Gastrocnemius medialis (tissue), 4 donors: ENCODE results near the gene SYNJ2BP. TPM values are rescaled to one million over a fixed set of nuclear protein-coding genes. Genes with fewer than 3 reads are reported as not detected.
A peak's percentile ranks its signal among the peaks of the same experiment; 100 is the strongest.
"Not testable (repeated sequence)": the region's sequence is repeated elsewhere in the genome, so short reads cannot be mapped to it uniquely, and the experiment has no call there.

Source experiments
- ATAC-seq, 2 donors: fragments of 150-250 bp; one replicate each; pipeline ENCODE4 v1.9.1; 2016
- DNase-seq, 2 donors: peaks; one replicate each; pipeline ENCODE4 v3.0.0-alpha.2; 2019
- H3K27ac ChIP-seq, 4 donors: fragments of 200-600 bp; sonication (generic); 1 replicate in 1 of 4; 2 replicates in 3 of 4; pipeline ENCODE4 v1.5.1; 2016 to 2018; ENCODE audit warnings: mild to moderate bottlenecking in 2 of 4, moderate library complexity in 1 of 4
- H3K27me3 ChIP-seq, 3 donors: fragments of 200-600 bp; sonication (generic) in 2 of 3; 1 replicate in 1 of 3; 2 replicates in 2 of 3; pipeline versions ENCODE4 v1.5.1 to v1.6.0; 2016 to 2019; ENCODE audit warnings: mild to moderate bottlenecking in 1 of 3, moderate library complexity in 1 of 3
- H3K36me3 ChIP-seq, 2 donors: fragments of 200-600 bp; sonication (generic) in 1 of 2; one replicate each; pipeline ENCODE4 v1.5.1; 2017 to 2018
- H3K4me1 ChIP-seq, 2 donors: fragments of 200-600 bp; sonication (generic) in 1 of 2; one replicate each; pipeline ENCODE4 v1.5.1; 2016 to 2017; ENCODE audit warnings: mild to moderate bottlenecking in 2 of 2
- H3K4me3 ChIP-seq, 4 donors: fragments of 200-600 bp; sonication (generic) in 3 of 4; 1 replicate in 1 of 4; 2 replicates in 3 of 4; pipeline ENCODE4 v1.5.1; 2016 to 2019; ENCODE audit warnings: mild to moderate bottlenecking in 2 of 4
- H3K9me3 ChIP-seq, 3 donors: fragments of 200-600 bp; sonication (generic) in 2 of 3; 1 replicate in 1 of 3; 2 replicates in 2 of 3; pipeline ENCODE4 v1.5.1; 2016 to 2019
- POLR2A ChIP-seq, 2 donors: fragments of 450-650 bp; IDR thresholded peaks; one replicate each; pipeline ENCODE4 v1.6.1; 2017; ENCODE audit warnings: antibody characterized with exemption in 2 of 2, mild to moderate bottlenecking in 2 of 2, moderate library complexity in 2 of 2
- in situ Hi-C, 4 donors: fragments of 200-750 bp; cut with MboI; loops; one replicate each; pipeline versions ENCODE4 v1.15.0 to v1.8.0; 2017; ENCODE audit warnings: low sequenced_read_pairs in 4 of 4
- intact Hi-C: fragments of 100-400 bp; cut with DNase I; formaldehyde crosslinking; loops from one replicate; pipeline ENCODE4 v1.15.1; 2023; ENCODE audit warnings: low total_unique reads
- total RNA-seq, 4 donors: library from RNA; depleted of rRNA; stranded (reverse); fragments of >200 nt; gene quantifications; one replicate each; pipeline versions ENCODE4 v1.1.0 to v1.2.3, GENCODE V29; 2016
- TF ChIP-seq, protein P1 (sequence below), 5 experiments: fragments of 450-650 bp in 3 of 5; fragments of 200-600 bp in 2 of 5; sonication (generic) in 2 of 5; IDR thresholded peaks in 4 of 5; conservative IDR thresholded peaks in 1 of 5; 1 replicate in 4 of 5; 2 replicates in 1 of 5; pipeline ENCODE4 v1.5.1; 2016 to 2019; ENCODE audit warnings: antibody characterized with exemption in 5 of 5, mild to moderate bottlenecking in 3 of 5, moderate library complexity in 3 of 5

SYNJ2BP gene
- total RNA-seq, 4 donors from 2014 or later: 21.2 to 34.1 (median 27.1) TPM

DNA sequence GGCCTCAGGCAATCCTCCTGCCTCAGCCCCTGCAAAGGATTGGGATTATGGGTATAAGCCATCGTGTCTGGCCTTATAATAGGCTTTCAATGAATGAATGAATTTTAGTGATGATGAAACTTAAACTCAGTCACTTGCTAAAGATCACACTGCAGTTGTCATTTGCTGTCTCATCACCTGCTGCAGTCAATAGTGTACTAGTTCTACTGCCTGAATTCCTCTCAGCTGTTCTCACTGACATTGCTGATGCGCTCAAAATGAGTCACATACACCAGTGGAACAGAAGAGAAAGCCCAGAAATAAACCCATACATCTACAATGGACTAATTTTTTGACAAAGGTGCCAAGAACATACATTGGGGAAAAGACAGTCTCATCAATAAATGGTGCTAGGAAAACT, 5.6 kb upstream of the SYNJ2BP start:
- ATAC-seq: peak; percentile 33 to 91
- intact Hi-C loops (no loop called here), in situ Hi-C loops (no loop called here)
- Histone ChIP-seq H3K9me3 (no peaks in the 10 kb centered on the region), H3K36me3 (no peaks in the 10 kb centered on the region), H3K27ac (no peak overlapping the region), H3K4me1 (peaks cover under 1 to 3% of the 10 kb centered on the region in 2 donors), H3K27me3 (no peaks in the 10 kb centered on the region), H3K4me3 (no peak overlapping the region)
- DNase-seq: no peak
- no peak for TF ChIP-seq POLR2A (IDR thresholded peaks at IDR 0.05)
- TF ChIP-seq, protein P1, sequence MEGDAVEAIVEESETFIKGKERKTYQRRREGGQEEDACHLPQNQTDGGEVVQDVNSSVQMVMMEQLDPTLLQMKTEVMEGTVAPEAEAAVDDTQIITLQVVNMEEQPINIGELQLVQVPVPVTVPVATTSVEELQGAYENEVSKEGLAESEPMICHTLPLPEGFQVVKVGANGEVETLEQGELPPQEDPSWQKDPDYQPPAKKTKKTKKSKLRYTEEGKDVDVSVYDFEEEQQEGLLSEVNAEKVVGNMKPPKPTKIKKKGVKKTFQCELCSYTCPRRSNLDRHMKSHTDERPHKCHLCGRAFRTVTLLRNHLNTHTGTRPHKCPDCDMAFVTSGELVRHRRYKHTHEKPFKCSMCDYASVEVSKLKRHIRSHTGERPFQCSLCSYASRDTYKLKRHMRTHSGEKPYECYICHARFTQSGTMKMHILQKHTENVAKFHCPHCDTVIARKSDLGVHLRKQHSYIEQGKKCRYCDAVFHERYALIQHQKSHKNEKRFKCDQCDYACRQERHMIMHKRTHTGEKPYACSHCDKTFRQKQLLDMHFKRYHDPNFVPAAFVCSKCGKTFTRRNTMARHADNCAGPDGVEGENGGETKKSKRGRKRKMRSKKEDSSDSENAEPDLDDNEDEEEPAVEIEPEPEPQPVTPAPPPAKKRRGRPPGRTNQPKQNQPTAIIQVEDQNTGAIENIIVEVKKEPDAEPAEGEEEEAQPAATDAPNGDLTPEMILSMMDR (IDR thresholded peaks at IDR 0.05 in 4 of 5, conservative IDR thresholded peaks at IDR 0.05 in 1 of 5): no peak

DNA sequence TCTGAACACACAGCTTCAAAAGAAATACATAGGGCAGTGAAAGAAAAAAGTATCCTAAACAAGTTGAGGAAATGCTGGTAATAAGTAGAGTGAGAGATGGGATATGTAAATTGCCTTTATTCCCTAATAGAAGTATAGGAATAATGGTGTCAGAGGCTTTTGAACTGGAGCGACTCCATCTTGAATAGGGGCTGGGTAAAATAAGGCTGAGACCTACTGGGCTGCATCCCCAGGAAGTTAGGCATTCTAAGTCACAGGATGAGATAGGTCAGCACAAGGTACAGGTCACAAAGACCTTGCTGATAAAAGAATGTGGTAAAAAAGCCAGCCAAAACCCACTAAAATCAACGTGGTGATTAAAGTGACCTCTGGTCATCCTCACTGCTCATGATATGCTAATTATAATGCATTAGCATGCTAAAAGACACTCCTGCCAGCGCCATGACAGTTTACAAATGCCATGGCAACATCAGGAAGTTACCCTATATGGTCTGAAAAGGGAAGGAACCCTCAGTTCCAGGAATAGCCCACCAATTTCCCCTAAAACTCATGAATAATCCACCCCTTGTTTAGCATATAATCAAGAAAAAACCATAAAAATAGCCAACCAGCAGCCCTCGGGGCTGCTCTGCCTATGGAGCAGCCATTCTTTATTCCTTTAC, 2.5 kb upstream of the SYNJ2BP start:
- ATAC-seq, H3K27me3 ChIP-seq, H3K9me3 ChIP-seq, H3K36me3 ChIP-seq, DNase-seq, in situ Hi-C loops, H3K27ac ChIP-seq, H3K4me3 ChIP-seq: not testable (repeated sequence)
- peaks cover 10 to 19% of the 10 kb centered on the region in 2 donors for H3K4me1 ChIP-seq
- intact Hi-C loops: loop anchor here (5.0 kb wide), 1 partner anchor 62 kb away; the partner anchor contains the start of gene COX16

DNA sequence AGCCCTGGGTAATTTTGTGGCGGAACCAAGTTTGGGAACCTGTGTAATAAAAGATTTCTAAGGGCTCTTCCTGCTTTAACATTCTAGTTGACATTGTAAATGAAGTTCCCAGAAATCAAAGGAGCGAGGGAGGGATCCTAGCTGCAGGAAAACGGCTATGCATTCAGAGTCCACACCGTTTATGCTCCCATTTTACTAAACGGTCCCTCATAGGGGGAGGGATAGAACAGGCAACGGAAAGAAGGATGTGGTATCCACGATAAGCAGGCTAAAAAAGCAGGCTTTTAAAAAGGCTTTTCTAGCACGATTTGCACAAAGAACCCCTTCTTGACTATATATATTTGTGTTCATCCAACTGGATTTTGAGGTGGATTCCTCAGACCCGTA, 559 bp downstream of the SYNJ2BP start:
- intact Hi-C loops: loop anchor here (5.0 kb wide), 1 partner anchor 59 kb away; the partner anchor contains the start of gene COX16
- no peak for ATAC-seq
- peak overlapping the region; percentile 69 to 85 (median 82) for H3K27ac ChIP-seq

DNA sequence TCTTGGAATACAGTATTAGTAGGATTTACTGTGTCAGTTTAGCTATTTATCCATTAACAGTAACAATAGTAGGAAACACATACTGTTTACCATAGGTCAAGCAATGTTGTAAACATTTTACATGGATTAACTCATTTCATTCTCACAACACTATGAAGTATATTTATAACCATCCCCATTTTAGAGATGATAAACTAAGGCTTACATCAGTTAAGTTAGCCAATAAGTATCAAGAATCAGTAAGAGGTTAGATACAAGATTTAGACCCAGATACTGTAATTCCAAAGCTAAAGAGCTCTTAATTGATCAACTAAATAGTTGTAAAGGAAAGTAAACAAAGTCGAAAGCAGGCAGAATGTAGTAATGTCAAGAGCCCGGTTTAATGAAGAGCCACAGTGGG, 1.1 kb downstream of the SYNJ2BP start:
- peak overlapping the region in 2 of 4 donors; percentile 69 to 85 for H3K27ac ChIP-seq
- no peaks in the 10 kb centered on the region for H3K27me3 ChIP-seq
- in situ Hi-C loops (no loop called here), intact Hi-C loops (loop anchor here (5.0 kb wide), 1 partner anchor 58 kb away; the partner anchor contains the start of gene COX16)
- H3K36me3 ChIP-seq: no peaks in the 10 kb centered on the region
- no peak for DNase-seq
- ATAC-seq: no peak
- H3K9me3 ChIP-seq: no peaks in the 10 kb centered on the region
- H3K4me1 ChIP-seq: peaks cover 17 to 19% of the 10 kb centered on the region in 2 donors
- peak overlapping the region; percentile 63 to 93 (median 80) for H3K4me3 ChIP-seq
- TF ChIP-seq, protein P1 (IDR thresholded peaks at IDR 0.05 in 4 of 5, conservative IDR thresholded peaks at IDR 0.05 in 1 of 5): no peak
- no peak for TF ChIP-seq POLR2A (IDR thresholded peaks at IDR 0.05)

More for the DNA sequence above, 559 bp downstream of the SYNJ2BP start:
- H3K4me1 ChIP-seq: peaks cover 17 to 19% of the 10 kb centered on the region in 2 donors
- H3K9me3 ChIP-seq: no peaks in the 10 kb centered on the region
- DNase-seq: no peak
- H3K27me3 ChIP-seq: no peaks in the 10 kb centered on the region
- H3K36me3 ChIP-seq: no peaks in the 10 kb centered on the region
- in situ Hi-C loops: no loop called here
- TF ChIP-seq, protein P1 (IDR thresholded peaks at IDR 0.05 in 4 of 5, conservative IDR thresholded peaks at IDR 0.05 in 1 of 5): no peak
- TF ChIP-seq POLR2A (IDR thresholded peaks at IDR 0.05): no peak
- peak overlapping the region; percentile 63 to 93 (median 80) for H3K4me3 ChIP-seq

DNA sequence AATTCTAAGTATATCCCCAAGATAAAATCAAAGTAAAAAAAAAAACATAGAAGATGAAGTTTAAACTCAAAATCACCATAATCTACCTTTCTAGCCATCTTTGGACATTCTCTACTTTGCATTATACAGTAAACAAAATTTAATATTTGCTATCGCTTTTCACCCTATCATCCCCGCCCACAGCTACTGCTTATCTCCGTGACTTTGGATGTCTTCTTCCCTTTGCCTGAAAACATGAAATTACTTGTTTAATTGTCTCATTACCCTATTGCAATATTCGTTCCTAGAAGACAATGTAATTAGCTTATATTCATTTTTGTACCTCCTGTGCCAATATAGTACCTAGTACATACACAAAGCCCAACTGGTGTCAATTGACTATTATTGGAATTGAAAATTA, 9.3 kb downstream of the SYNJ2BP start:
- ATAC-seq (no peak), DNase-seq (no peak)
- in situ Hi-C loops (no loop called here), intact Hi-C loops (no loop called here)
- Histone ChIP-seq H3K36me3 (no peaks in the 10 kb centered on the region), H3K9me3 (no peaks in the 10 kb centered on the region), H3K4me3 (no peak overlapping the region), H3K27me3 (no peaks in the 10 kb centered on the region), H3K27ac (no peak overlapping the region), H3K4me1 (peaks cover 0 to 7% of the 10 kb centered on the region in 2 donors)
- TF ChIP-seq, protein P1 (IDR thresholded peaks at IDR 0.05 in 4 of 5, conservative IDR thresholded peaks at IDR 0.05 in 1 of 5): no peak

DNA sequence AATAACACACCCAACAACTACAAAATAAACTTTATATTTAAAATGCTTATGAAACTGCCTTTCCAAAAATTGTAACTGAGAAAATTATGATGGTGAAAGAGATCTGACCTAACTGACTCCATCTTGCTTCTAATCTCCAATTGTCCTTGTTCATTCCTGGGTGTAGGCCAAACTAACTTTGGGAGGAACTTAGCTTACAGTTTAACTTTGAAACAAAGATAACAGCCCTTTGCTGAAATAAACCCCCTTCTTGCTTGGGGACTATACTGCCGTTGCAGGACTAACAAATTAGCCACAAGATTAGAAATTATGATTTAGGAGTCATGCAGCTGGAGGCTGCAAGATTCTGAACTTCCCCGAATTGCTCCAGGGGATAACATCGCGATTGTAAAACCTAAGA, 10.7 kb downstream of the SYNJ2BP start:
- in situ Hi-C loops, H3K27me3 ChIP-seq, H3K27ac ChIP-seq, H3K4me3 ChIP-seq, DNase-seq, ATAC-seq, H3K4me1 ChIP-seq, H3K36me3 ChIP-seq, H3K9me3 ChIP-seq, intact Hi-C loops: not testable (repeated sequence)

DNA sequence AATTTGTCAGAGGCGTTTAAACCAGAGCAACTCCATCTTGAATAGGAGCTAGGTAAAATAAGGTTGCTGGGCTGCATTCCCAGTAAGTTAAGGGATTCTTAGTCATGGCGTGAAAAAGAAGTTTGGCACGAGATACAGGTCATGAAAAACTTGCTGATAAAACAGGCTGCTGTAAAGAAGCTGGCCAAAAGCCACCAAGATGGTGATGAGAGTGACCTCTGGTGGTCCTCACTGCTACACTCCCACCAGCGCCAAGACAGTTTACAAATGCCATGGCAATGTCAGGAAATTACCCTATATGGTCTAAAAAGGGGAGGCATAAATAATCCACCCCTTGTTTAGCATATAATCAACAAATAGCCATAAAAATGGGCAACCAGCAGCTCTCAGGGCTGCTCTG, 13.6 kb downstream of the SYNJ2BP start:
- H3K9me3 ChIP-seq, ATAC-seq, in situ Hi-C loops, H3K4me1 ChIP-seq, H3K4me3 ChIP-seq, intact Hi-C loops, DNase-seq, H3K27ac ChIP-seq, H3K27me3 ChIP-seq, H3K36me3 ChIP-seq: not testable (repeated sequence)
